OCI-LY3 (cell line): Measurements from ENCODE around the gene TGFBR1.
A peak's percentile ranks its signal among the peaks of the same experiment; 100 is the strongest.

Experiments used
- H2AFZ ChIP-seq: fragments of 200-600, 300-600 bp; shearing (Covaris generic); 2 replicates; pipeline ENCODE4 v1.6.0; 2014; ENCODE audit warnings: antibody characterized with exemption, low read depth, low read length
- H3K27ac ChIP-seq: fragments of 200-600, 300-600 bp; sonication (generic); 2 replicates; pipeline ENCODE4 v1.5.1; 2014; ENCODE audit warnings: mild to moderate bottlenecking, low read length, moderate library complexity, mixed read lengths
- H3K27me3 ChIP-seq: fragments of 200-600, 300-600 bp; sonication (generic); 2 replicates; pipeline ENCODE4 v1.6.1; 2014; ENCODE audit warnings: low read depth, low read length, mixed read lengths
- H3K36me3 ChIP-seq: fragments of 200-600, 300-600 bp; sonication (generic); replicated peaks from 2 replicates; pipeline ENCODE3; 2014; ENCODE audit warnings: low read depth, low read length, mixed read lengths
- H3K4me1 ChIP-seq: fragments of 300-600, 200-600 bp; sonication (generic); 2 replicates; pipeline ENCODE4 v1.6.1; 2014; ENCODE audit warnings: low read length, mixed read lengths
- H3K4me2 ChIP-seq: fragments of 200-600, 300-600 bp; sonication (generic); 2 replicates; pipeline ENCODE4 v1.6.1; 2014; ENCODE audit warnings: low read length, mixed read lengths
- H3K4me3 ChIP-seq: fragments of 300-600, 200-600 bp; sonication (generic); 2 replicates; pipeline ENCODE4 v1.5.1; 2014; ENCODE audit warnings: antibody characterized with exemption, mild to moderate bottlenecking, low read length, moderate library complexity
- H3K79me2 ChIP-seq: fragments of 300-600, 200-600 bp; shearing (Covaris generic); 2 replicates; pipeline ENCODE4 v1.6.1; 2014; ENCODE audit warnings: mild to moderate bottlenecking, low read length, mixed read lengths
- H3K9ac ChIP-seq: fragments of 300-600, 200-600 bp; shearing (Covaris generic); 2 replicates; pipeline ENCODE4 v1.6.0; 2014; ENCODE audit warnings: mild to moderate bottlenecking, low read length, moderate library complexity
- H3K9me3 ChIP-seq: fragments of 200-600, 300-600 bp; shearing (Covaris generic); 2 replicates; pipeline ENCODE4 v1.6.1; 2014; ENCODE audit warnings: low read length, mixed read lengths; ENCODE audit not compliant: insufficient read depth
- H4K20me1 ChIP-seq: fragments of 200-600, 300-600 bp; sonication (generic); 2 replicates; pipeline ENCODE4 v1.6.1; 2016; ENCODE audit warnings: low read length, mixed read lengths; ENCODE audit not compliant: insufficient read depth
- CTCF ChIP-seq: fragments of 200-600, 300-600 bp; sonication (generic); IDR thresholded peaks from 2 replicates; pipeline ENCODE4 v1.5.1; 2014; ENCODE audit warnings: antibody characterized with exemption, low read length, low read depth
- EZH2phosphoT487 ChIP-seq: fragments of 200-600 bp; shearing (Covaris generic); IDR thresholded peaks from 2 replicates; pipeline ENCODE4 v1.6.1; 2018; ENCODE audit warnings: antibody characterized with exemption, mixed run types, low read depth

Gene TGFBR1

GRCh38 chr9:99069546-99069945, 35.4 kb upstream of the TGFBR1 start:
- H3K27ac ChIP-seq, result no peak overlapping the region
- peaks cover 6% of the 10 kb centered on the region; the same call in 1 of the 2 replicates for H3K4me1 ChIP-seq
- no peaks in the 10 kb centered on the region for H3K36me3 ChIP-seq
- H3K4me3 ChIP-seq, result no peak overlapping the region
- H3K9ac ChIP-seq, result no peak overlapping the region
- TF ChIP-seq CTCF, result no peak
- TF ChIP-seq EZH2phosphoT487, result no peak
- H2AFZ ChIP-seq, result no peak overlapping the region
- H3K4me2 ChIP-seq, result no peak overlapping the region
- H3K27me3 ChIP-seq, result no peaks in the 10 kb centered on the region
- H3K79me2 ChIP-seq, result no peaks in the 10 kb centered on the region
- no peaks in the 10 kb centered on the region for H4K20me1 ChIP-seq
- H3K9me3 ChIP-seq, result no peaks in the 10 kb centered on the region

- Histone ChIP-seq H3K27ac (no peak overlapping the region), H3K4me1 (no peaks in the 10 kb centered on the region), H4K20me1 (no peaks in the 10 kb centered on the region)
These were observed 34.2 kb upstream of the TGFBR1 start for GRCh38 chr9:99070681-99071080.

GRCh38 chr9:99071313-99072039, 33.4 kb upstream of the TGFBR1 start:
- H3K79me2 ChIP-seq, result no peaks in the 10 kb centered on the region
- no peak overlapping the region for H3K27ac ChIP-seq

More at GRCh38 chr9:99070681-99071080, 34.2 kb upstream of the TGFBR1 start:
- Histone ChIP-seq H2AFZ (no peak overlapping the region), H3K79me2 (no peaks in the 10 kb centered on the region), H3K4me3 (no peak overlapping the region), H3K36me3 (no peaks in the 10 kb centered on the region), H3K9me3 (no peaks in the 10 kb centered on the region), H3K9ac (no peak overlapping the region), H3K27me3 (no peaks in the 10 kb centered on the region), H3K4me2 (no peak overlapping the region)
- TF ChIP-seq CTCF (peak; percentile 17; the same call in 1 of the 2 replicates), EZH2phosphoT487 (no peak)

GRCh38 chr9:99072040-99072394, 32.9 kb upstream of the TGFBR1 start:
- no peaks in the 10 kb centered on the region for H3K36me3 ChIP-seq
- no peak overlapping the region for H3K4me2 ChIP-seq
- H3K79me2 ChIP-seq, result no peaks in the 10 kb centered on the region
- no peaks in the 10 kb centered on the region for H4K20me1 ChIP-seq
- TF ChIP-seq EZH2phosphoT487 (no peak), CTCF (no peak)
- peaks cover 5% of the 10 kb centered on the region; the same call in 1 of the 2 replicates for H3K4me1 ChIP-seq
- no peak overlapping the region for H3K4me3 ChIP-seq
- H3K9ac ChIP-seq, result no peak overlapping the region
- H2AFZ ChIP-seq, result no peak overlapping the region
- H3K9me3 ChIP-seq, result no peaks in the 10 kb centered on the region
- H3K27ac ChIP-seq, result no peak overlapping the region
- H3K27me3 ChIP-seq, result no peaks in the 10 kb centered on the region

More at GRCh38 chr9:99071313-99072039, 33.4 kb upstream of the TGFBR1 start:
- H3K4me2 ChIP-seq, result no peak overlapping the region
- no peaks in the 10 kb centered on the region for H4K20me1 ChIP-seq
- H3K27me3 ChIP-seq, result no peaks in the 10 kb centered on the region
- no peaks in the 10 kb centered on the region; the same call in 1 of the 2 replicates for H3K4me1 ChIP-seq
- H3K36me3 ChIP-seq, result no peaks in the 10 kb centered on the region
- TF ChIP-seq CTCF (no peak), EZH2phosphoT487 (no peak)
- no peak overlapping the region for H3K4me3 ChIP-seq
- H3K9ac ChIP-seq, result no peak overlapping the region
- H3K9me3 ChIP-seq, result no peaks in the 10 kb centered on the region
- no peak overlapping the region for H2AFZ ChIP-seq
